GM23338 (cell line): ENCODE results near the gene HNMT.

Experiments
- CREB1 ChIP-seq: fragments of 250-450 bp; sonication (Bioruptor Pico); IDR thresholded peaks from 2 replicates; pipeline ENCODE4 v1.5.0; 2020; ENCODE audit warnings: low read depth, mild to moderate bottlenecking, moderate library complexity
- EZH2 ChIP-seq: fragments of 200-600 bp; sonication (generic); IDR thresholded peaks from one replicate; pipeline ENCODE4 v1.8.0; 2017; ENCODE audit warnings: antibody characterized with exemption, mild to moderate bottlenecking, low read depth; ENCODE audit not compliant: unreplicated experiment
- EZH2phosphoT487 ChIP-seq: fragments of 200-600 bp; sonication (generic); IDR thresholded peaks from one replicate; pipeline ENCODE4 v1.8.1; 2018; ENCODE audit warnings: antibody characterized with exemption; ENCODE audit not compliant: unreplicated experiment
- JUNB ChIP-seq: IDR thresholded peaks from one replicate; pipeline ENCODE4 v1.6.1; 2016; ENCODE audit warnings: antibody characterized with exemption; ENCODE audit not compliant: unreplicated experiment
- NANOG ChIP-seq: IDR thresholded peaks from 2 replicates; pipeline ENCODE4 v1.6.1; 2016; ENCODE audit warnings: antibody characterized with exemption, borderline replicate concordance
- POLR2AphosphoS5 ChIP-seq: IDR thresholded peaks from 2 replicates; pipeline ENCODE4 v1.6.1; 2016; ENCODE audit warnings: antibody characterized with exemption, low read depth
- STAT1 ChIP-seq: IDR thresholded peaks from one replicate; pipeline ENCODE4 v1.6.1; 2016; ENCODE audit warnings: antibody characterized with exemption; ENCODE audit not compliant: unreplicated experiment
- ZNF114 ChIP-seq: fragments of 250-450 bp; sonication (Bioruptor Pico); IDR thresholded peaks from 2 replicates; pipeline ENCODE4 v1.5.0; 2020; ENCODE audit warnings: mild to moderate bottlenecking, moderate library complexity
- TF ChIP-seq, protein P1 (sequence below), 2 experiments: fragments of 200-600 bp in 1 of 2; sonication (generic) in 1 of 2; conservative IDR thresholded peaks; 2 replicates each; pipeline versions ENCODE4 v1.5.1 to v1.6.1; 2016 to 2017; ENCODE audit warnings: antibody characterized with exemption in 2 of 2, low read depth in 2 of 2, mild to moderate bottlenecking in 2 of 2, moderate library complexity in 1 of 2
- TF ChIP-seq, protein P2 (sequence below): IDR thresholded peaks from one replicate; pipeline ENCODE4 v1.6.1; 2018; ENCODE audit warnings: antibody characterized with exemption; ENCODE audit not compliant: unreplicated experiment
- TF ChIP-seq, protein P3 (sequence below): IDR thresholded peaks from 2 replicates; pipeline ENCODE4 v1.6.1; 2016; ENCODE audit warnings: antibody characterized with exemption
- TF ChIP-seq, protein P4 (sequence below): fragments of 250-450 bp; sonication (Bioruptor Pico); IDR thresholded peaks from 2 replicates; pipeline ENCODE4 v1.5.0; 2020; ENCODE audit warnings: mild to moderate bottlenecking, moderate library complexity

DNA sequence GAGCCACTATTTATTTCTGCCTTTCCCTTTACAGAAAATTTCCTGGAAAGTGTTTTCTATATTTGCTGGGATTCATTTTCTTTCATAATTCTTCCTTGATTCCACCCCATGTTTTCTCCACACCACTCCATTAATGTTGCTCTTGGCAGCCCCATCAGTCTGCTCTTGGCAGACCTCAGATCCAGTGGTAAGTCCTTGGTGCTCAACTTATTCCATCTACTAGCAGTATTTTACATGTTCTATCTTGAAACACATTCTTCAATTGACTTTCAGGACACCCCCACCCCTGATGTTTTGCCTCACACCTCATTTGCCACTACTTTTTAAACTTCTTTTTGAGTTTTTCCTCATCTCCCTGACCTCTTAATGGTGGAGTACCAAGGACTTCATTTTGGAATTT, 65.0 kb downstream of the HNMT start:
- TF ChIP-seq POLR2AphosphoS5 (no peak), EZH2 (no peak), ZNF114 (CRISPR knock-in tag) (no peak), EZH2phosphoT487 (no peak), STAT1 (no peak), NANOG (no peak), JUNB (no peak), CREB1 (CRISPR knock-in tag) (no peak)
- TF ChIP-seq, protein P1, sequence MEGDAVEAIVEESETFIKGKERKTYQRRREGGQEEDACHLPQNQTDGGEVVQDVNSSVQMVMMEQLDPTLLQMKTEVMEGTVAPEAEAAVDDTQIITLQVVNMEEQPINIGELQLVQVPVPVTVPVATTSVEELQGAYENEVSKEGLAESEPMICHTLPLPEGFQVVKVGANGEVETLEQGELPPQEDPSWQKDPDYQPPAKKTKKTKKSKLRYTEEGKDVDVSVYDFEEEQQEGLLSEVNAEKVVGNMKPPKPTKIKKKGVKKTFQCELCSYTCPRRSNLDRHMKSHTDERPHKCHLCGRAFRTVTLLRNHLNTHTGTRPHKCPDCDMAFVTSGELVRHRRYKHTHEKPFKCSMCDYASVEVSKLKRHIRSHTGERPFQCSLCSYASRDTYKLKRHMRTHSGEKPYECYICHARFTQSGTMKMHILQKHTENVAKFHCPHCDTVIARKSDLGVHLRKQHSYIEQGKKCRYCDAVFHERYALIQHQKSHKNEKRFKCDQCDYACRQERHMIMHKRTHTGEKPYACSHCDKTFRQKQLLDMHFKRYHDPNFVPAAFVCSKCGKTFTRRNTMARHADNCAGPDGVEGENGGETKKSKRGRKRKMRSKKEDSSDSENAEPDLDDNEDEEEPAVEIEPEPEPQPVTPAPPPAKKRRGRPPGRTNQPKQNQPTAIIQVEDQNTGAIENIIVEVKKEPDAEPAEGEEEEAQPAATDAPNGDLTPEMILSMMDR (conservative IDR thresholded peaks at IDR 0.05; ENCODE audit: low read depth in 2 of 2), result no peak
- TF ChIP-seq, protein P2, sequence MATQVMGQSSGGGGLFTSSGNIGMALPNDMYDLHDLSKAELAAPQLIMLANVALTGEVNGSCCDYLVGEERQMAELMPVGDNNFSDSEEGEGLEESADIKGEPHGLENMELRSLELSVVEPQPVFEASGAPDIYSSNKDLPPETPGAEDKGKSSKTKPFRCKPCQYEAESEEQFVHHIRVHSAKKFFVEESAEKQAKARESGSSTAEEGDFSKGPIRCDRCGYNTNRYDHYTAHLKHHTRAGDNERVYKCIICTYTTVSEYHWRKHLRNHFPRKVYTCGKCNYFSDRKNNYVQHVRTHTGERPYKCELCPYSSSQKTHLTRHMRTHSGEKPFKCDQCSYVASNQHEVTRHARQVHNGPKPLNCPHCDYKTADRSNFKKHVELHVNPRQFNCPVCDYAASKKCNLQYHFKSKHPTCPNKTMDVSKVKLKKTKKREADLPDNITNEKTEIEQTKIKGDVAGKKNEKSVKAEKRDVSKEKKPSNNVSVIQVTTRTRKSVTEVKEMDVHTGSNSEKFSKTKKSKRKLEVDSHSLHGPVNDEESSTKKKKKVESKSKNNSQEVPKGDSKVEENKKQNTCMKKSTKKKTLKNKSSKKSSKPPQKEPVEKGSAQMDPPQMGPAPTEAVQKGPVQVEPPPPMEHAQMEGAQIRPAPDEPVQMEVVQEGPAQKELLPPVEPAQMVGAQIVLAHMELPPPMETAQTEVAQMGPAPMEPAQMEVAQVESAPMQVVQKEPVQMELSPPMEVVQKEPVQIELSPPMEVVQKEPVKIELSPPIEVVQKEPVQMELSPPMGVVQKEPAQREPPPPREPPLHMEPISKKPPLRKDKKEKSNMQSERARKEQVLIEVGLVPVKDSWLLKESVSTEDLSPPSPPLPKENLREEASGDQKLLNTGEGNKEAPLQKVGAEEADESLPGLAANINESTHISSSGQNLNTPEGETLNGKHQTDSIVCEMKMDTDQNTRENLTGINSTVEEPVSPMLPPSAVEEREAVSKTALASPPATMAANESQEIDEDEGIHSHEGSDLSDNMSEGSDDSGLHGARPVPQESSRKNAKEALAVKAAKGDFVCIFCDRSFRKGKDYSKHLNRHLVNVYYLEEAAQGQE, result no peak
- TF ChIP-seq, protein P3, sequence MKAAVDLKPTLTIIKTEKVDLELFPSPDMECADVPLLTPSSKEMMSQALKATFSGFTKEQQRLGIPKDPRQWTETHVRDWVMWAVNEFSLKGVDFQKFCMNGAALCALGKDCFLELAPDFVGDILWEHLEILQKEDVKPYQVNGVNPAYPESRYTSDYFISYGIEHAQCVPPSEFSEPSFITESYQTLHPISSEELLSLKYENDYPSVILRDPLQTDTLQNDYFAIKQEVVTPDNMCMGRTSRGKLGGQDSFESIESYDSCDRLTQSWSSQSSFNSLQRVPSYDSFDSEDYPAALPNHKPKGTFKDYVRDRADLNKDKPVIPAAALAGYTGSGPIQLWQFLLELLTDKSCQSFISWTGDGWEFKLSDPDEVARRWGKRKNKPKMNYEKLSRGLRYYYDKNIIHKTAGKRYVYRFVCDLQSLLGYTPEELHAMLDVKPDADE, result no peak
- TF ChIP-seq, protein P4, sequence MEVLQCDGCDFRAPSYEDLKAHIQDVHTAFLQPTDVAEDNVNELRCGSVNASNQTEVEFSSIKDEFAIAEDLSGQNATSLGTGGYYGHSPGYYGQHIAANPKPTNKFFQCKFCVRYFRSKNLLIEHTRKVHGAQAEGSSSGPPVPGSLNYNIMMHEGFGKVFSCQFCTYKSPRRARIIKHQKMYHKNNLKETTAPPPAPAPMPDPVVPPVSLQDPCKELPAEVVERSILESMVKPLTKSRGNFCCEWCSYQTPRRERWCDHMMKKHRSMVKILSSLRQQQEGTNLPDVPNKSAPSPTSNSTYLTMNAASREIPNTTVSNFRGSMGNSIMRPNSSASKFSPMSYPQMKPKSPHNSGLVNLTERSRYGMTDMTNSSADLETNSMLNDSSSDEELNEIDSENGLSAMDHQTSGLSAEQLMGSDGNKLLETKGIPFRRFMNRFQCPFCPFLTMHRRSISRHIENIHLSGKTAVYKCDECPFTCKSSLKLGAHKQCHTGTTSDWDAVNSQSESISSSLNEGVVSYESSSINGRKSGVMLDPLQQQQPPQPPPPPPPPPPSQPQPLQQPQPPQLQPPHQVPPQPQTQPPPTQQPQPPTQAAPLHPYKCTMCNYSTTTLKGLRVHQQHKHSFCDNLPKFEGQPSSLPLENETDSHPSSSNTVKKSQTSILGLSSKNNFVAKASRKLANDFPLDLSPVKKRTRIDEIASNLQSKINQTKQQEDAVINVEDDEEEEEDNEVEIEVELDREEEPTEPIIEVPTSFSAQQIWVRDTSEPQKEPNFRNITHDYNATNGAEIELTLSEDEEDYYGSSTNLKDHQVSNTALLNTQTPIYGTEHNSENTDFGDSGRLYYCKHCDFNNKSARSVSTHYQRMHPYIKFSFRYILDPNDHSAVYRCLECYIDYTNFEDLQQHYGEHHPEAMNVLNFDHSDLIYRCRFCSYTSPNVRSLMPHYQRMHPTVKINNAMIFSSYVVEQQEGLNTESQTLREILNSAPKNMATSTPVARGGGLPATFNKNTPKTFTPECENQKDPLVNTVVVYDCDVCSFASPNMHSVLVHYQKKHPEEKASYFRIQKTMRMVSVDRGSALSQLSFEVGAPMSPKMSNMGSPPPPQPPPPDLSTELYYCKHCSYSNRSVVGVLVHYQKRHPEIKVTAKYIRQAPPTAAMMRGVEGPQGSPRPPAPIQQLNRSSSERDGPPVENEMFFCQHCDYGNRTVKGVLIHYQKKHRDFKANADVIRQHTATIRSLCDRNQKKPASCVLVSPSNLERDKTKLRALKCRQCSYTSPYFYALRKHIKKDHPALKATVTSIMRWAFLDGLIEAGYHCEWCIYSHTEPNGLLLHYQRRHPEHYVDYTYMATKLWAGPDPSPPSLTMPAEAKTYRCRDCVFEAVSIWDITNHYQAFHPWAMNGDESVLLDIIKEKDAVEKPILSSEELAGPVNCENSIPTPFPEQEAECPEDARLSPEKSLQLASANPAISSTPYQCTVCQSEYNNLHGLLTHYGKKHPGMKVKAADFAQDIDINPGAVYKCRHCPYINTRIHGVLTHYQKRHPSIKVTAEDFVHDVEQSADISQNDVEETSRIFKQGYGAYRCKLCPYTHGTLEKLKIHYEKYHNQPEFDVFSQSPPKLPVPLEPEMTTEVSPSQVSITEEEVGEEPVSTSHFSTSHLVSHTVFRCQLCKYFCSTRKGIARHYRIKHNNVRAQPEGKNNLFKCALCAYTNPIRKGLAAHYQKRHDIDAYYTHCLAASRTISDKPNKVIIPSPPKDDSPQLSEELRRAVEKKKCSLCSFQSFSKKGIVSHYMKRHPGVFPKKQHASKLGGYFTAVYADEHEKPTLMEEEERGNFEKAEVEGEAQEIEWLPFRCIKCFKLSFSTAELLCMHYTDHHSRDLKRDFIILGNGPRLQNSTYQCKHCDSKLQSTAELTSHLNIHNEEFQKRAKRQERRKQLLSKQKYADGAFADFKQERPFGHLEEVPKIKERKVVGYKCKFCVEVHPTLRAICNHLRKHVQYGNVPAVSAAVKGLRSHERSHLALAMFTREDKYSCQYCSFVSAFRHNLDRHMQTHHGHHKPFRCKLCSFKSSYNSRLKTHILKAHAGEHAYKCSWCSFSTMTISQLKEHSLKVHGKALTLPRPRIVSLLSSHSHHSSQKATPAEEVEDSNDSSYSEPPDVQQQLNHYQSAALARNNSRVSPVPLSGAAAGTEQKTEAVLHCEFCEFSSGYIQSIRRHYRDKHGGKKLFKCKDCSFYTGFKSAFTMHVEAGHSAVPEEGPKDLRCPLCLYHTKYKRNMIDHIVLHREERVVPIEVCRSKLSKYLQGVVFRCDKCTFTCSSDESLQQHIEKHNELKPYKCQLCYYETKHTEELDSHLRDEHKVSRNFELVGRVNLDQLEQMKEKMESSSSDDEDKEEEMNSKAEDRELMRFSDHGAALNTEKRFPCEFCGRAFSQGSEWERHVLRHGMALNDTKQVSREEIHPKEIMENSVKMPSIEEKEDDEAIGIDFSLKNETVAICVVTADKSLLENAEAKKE (CRISPR knock-in tag), result no peak
